Neural cell (in vitro differentiated cells): ENCODE results near the gene SDR42E1. TPM values are rescaled to one million over a fixed set of nuclear protein-coding genes. Genes with fewer than 3 reads are reported as not detected.

Experiments
- H2AFZ ChIP-seq: fragments of 200-600, 300-800 bp; sonication (generic), shearing (Covaris generic); 2 replicates; pipeline ENCODE4 v1.6.0; 2014; ENCODE audit warnings: low read depth, mild to moderate bottlenecking, antibody characterized with exemption, low read length, moderate library complexity
- H3F3A ChIP-seq: fragments of 200-600 bp; shearing (Covaris generic); 2 replicates; pipeline ENCODE4 v1.6.1; 2016; ENCODE audit warnings: mild to moderate bottlenecking, moderate library complexity, mixed read lengths, antibody characterized with exemption, low read length; ENCODE audit not compliant: insufficient read depth, poor library complexity, severe bottlenecking
- H3K27ac ChIP-seq: fragments of 200-600, 300-800 bp; sonication (generic), shearing (Covaris generic); 2 replicates; pipeline ENCODE4 v1.5.1; 2014; ENCODE audit warnings: mild to moderate bottlenecking, low read length, moderate library complexity
- H3K27me3 ChIP-seq: fragments of 300-800, 200-600 bp; sonication (generic), shearing (Covaris generic); 2 replicates; pipeline ENCODE4 v1.6.0; 2014; ENCODE audit warnings: mild to moderate bottlenecking, low read depth, low read length, moderate library complexity; ENCODE audit not compliant: insufficient read depth
- H3K36me3 ChIP-seq: fragments of 300-800, 200-600 bp; sonication (generic), shearing (Covaris generic); 2 replicates; pipeline ENCODE4 v1.5.1; 2014; ENCODE audit warnings: mild to moderate bottlenecking, antibody characterized with exemption, low read length, moderate library complexity; ENCODE audit not compliant: insufficient read depth
- H3K4me2 ChIP-seq: fragments of 300-800, 200-600 bp; sonication (generic), shearing (Covaris generic); 2 replicates; pipeline ENCODE4 v1.6.0; 2014; ENCODE audit warnings: mild to moderate bottlenecking, low read length
- H3K4me3 ChIP-seq: fragments of 300-800, 200-600 bp; sonication (generic), shearing (Covaris generic); 2 replicates; pipeline ENCODE4 v1.5.1; 2014; ENCODE audit warnings: mild to moderate bottlenecking, low read length, moderate library complexity
- H3K79me2 ChIP-seq: fragments of 200-600 bp; shearing (Covaris generic); replicated peaks from 2 replicates; pipeline ENCODE4 v1.6.0; 2014; ENCODE audit warnings: mild to moderate bottlenecking, low read length, moderate library complexity; ENCODE audit not compliant: insufficient read depth
- H3K9ac ChIP-seq: fragments of 300-800, 200-600 bp; sonication (generic), shearing (Covaris generic); 2 replicates; pipeline ENCODE4 v1.6.1; 2016; ENCODE audit warnings: mild to moderate bottlenecking, low read length, mixed read lengths
- H3K9me2 ChIP-seq: fragments of 200-600 bp; shearing (Covaris generic); 2 replicates; pipeline ENCODE4 v1.6.1; 2016; ENCODE audit warnings: mild to moderate bottlenecking, low read length, mixed read lengths; ENCODE audit not compliant: insufficient read depth
- H3K9me3 ChIP-seq: fragments of 200-600, 300-800 bp; sonication (generic), shearing (Covaris generic); 2 replicates; pipeline ENCODE4 v1.6.1; 2016; ENCODE audit warnings: mild to moderate bottlenecking, mixed run types, low read length, moderate library complexity, mixed read lengths
- H4K20me1 ChIP-seq: fragments of 200-600 bp; shearing (Covaris generic); 2 replicates; pipeline ENCODE4 v1.6.1; 2016; ENCODE audit warnings: mild to moderate bottlenecking, mixed run types; ENCODE audit not compliant: insufficient read depth
- CTCF ChIP-seq: fragments of 450-650 bp; IDR thresholded peaks from 2 replicates; pipeline ENCODE4 v1.5.1; 2014; ENCODE audit warnings: antibody characterized with exemption, mild to moderate bottlenecking, moderate library complexity; ENCODE audit not compliant: poor library complexity, severe bottlenecking
- EP300 ChIP-seq: fragments of 450-650 bp; conservative IDR thresholded peaks from 2 replicates; pipeline ENCODE4 v1.6.1; 2014; ENCODE audit warnings: antibody characterized with exemption, mild to moderate bottlenecking, moderate library complexity; ENCODE audit not compliant: poor library complexity, severe bottlenecking
- EZH2 ChIP-seq: fragments of 200-600, 300-800 bp; shearing (Covaris generic), sonication (generic); IDR thresholded peaks from 2 replicates; pipeline ENCODE4 v1.6.1; 2014; ENCODE audit warnings: antibody characterized with exemption, low read length, borderline replicate concordance, mild to moderate bottlenecking; ENCODE audit not compliant: insufficient read depth, poor library complexity, severe bottlenecking
- MXI1 ChIP-seq: fragments of 450-650 bp; conservative IDR thresholded peaks from 2 replicates; pipeline ENCODE4 v1.6.1; 2014; ENCODE audit warnings: antibody characterized with exemption, mild to moderate bottlenecking; ENCODE audit not compliant: poor library complexity, severe bottlenecking
- POLR2AphosphoS5 ChIP-seq: IDR thresholded peaks from 2 replicates; pipeline ENCODE4 v1.6.1; 2012
- RAD21 ChIP-seq: fragments of 450-650 bp; conservative IDR thresholded peaks from 2 replicates; pipeline ENCODE4 v1.6.1; 2014; ENCODE audit warnings: antibody characterized with exemption, mild to moderate bottlenecking, moderate library complexity
- REST ChIP-seq: IDR thresholded peaks from 2 replicates; pipeline ENCODE4 v1.6.1; 2012; ENCODE audit warnings: borderline replicate concordance
- SMC3 ChIP-seq: fragments of 450-650 bp; conservative IDR thresholded peaks from 2 replicates; pipeline ENCODE4 v1.6.1; 2014; ENCODE audit warnings: antibody characterized with exemption, mild to moderate bottlenecking, moderate library complexity; ENCODE audit not compliant: poor library complexity
- TAF1 ChIP-seq: IDR thresholded peaks from 2 replicates; pipeline ENCODE4 v1.6.1; 2012; ENCODE audit warnings: low read depth
- polyA plus RNA-seq: library from polyadenylated mRNA; depleted of rRNA; stranded (reverse); fragments of >200 nt; gene quantifications from 2 replicates; pipeline ENCODE4 v1.2.3, GENCODE V29; 2014

The SDR42E1 gene
- polyA plus RNA-seq, 1 donor from 2014 or later: 0.02 TPM

GRCh38 chr16:82024883-82025282 is 13.6 kb upstream of the SDR42E1 start:
- no peaks in the 10 kb centered on the region for H3F3A ChIP-seq
- no peak overlapping the region for H3K4me2 ChIP-seq
- H3K79me2 ChIP-seq: no peaks in the 10 kb centered on the region
- no peaks in the 10 kb centered on the region for H4K20me1 ChIP-seq
- H3K9ac ChIP-seq: no peak overlapping the region
- H3K27ac ChIP-seq: no peak overlapping the region
- H3K9me3 ChIP-seq: no peaks in the 10 kb centered on the region
- no peak overlapping the region for H3K4me3 ChIP-seq
- no peaks in the 10 kb centered on the region for H3K27me3 ChIP-seq
- TF ChIP-seq MXI1: no peak
- TF ChIP-seq EZH2: no peak
- TF ChIP-seq SMC3: no peak
- TF ChIP-seq POLR2AphosphoS5: no peak
- TF ChIP-seq RAD21: no peak
- no peak for TF ChIP-seq REST
- no peak for TF ChIP-seq TAF1
- H3K9me2 ChIP-seq: no peaks in the 10 kb centered on the region
- H3K36me3 ChIP-seq: no peaks in the 10 kb centered on the region
- H2AFZ ChIP-seq: no peak overlapping the region

- Histone ChIP-seq H3K9me3 (no peaks in the 10 kb centered on the region), H3F3A (no peaks in the 10 kb centered on the region), H4K20me1 (no peaks in the 10 kb centered on the region), H3K4me2 (no peak overlapping the region), H3K36me3 (no peaks in the 10 kb centered on the region), H3K4me3 (no peak overlapping the region), H3K27ac (no peak overlapping the region), H2AFZ (no peak overlapping the region), H3K27me3 (no peaks in the 10 kb centered on the region), H3K9ac (no peak overlapping the region), H3K79me2 (no peaks in the 10 kb centered on the region), H3K9me2 (no peaks in the 10 kb centered on the region)
- TF ChIP-seq SMC3 (no peak), CTCF (no peak), POLR2AphosphoS5 (no peak), MXI1 (no peak), EZH2 (no peak), EP300 (no peak), RAD21 (no peak), REST (no peak)
These were observed 13.0 kb upstream of the SDR42E1 start for GRCh38 chr16:82024316-82024715.
